Prostate gland (tissue), 2 donors: ENCODE results near the gene HEG1. TPM values are rescaled to one million over a fixed set of nuclear protein-coding genes. Genes with fewer than 3 reads are reported as not detected.

ENCODE experiments used
- DNase-seq: peaks from one replicate; pipeline ENCODE4 v3.0.0-alpha.2; 2019; ENCODE audit warnings: low spot score
- H3K27ac ChIP-seq, 2 donors: fragments of 200-600 bp; sonication (generic); 2 replicates each; pipeline ENCODE4 v1.5.1; 2017 to 2019
- H3K27me3 ChIP-seq: fragments of 200-600 bp; sonication (generic); replicated peaks from 2 replicates; pipeline ENCODE4 v1.5.1; 2019; ENCODE audit not compliant: insufficient read depth
- H3K36me3 ChIP-seq, 2 donors: fragments of 200-600 bp; sonication (generic); 1 replicate in 1 of 2; 2 replicates in 1 of 2; pipeline versions ENCODE4 v1.5.1 to v1.8.1; 2017 to 2019
- H3K4me1 ChIP-seq: fragments of 200-600 bp; sonication (generic); replicated peaks from 2 replicates; pipeline ENCODE4 v1.5.1; 2019
- H3K4me3 ChIP-seq, 2 donors: fragments of 200-600 bp; sonication (generic); 2 replicates each; pipeline ENCODE4 v1.5.1; 2017 to 2019
- H3K9me3 ChIP-seq: fragments of 200-600 bp; sonication (generic); 2 replicates; pipeline ENCODE4 v1.5.1; 2017
- CTCF ChIP-seq, 4 experiments: fragments of 200-600 bp in 2 of 4; fragments of 450-650 bp in 2 of 4; sonication (generic) in 2 of 4; IDR thresholded peaks; 1 replicate in 3 of 4; 2 replicates in 1 of 4; pipeline ENCODE4 v1.5.1; 2016 to 2019; ENCODE audit warnings: antibody characterized with exemption in 4 of 4, mild to moderate bottlenecking in 2 of 4, moderate library complexity in 2 of 4
- POLR2A ChIP-seq: fragments of 450-650 bp; IDR thresholded peaks from one replicate; pipeline ENCODE4 v1.6.1; 2016; ENCODE audit warnings: antibody characterized with exemption, mild to moderate bottlenecking
- POLR2AphosphoS5 ChIP-seq: sonication (generic); formaldehyde crosslinking; IDR thresholded peaks from one replicate; pipeline ENCODE4 v1.6.1; 2017; ENCODE audit warnings: antibody characterized with exemption
- WGBS: methylation state at CpG from one replicate; pipeline ENCODE4 v1.1.5; 2018; 5-methylcytosine and 5-hydroxymethylcytosine counted together
- intact Hi-C: fragments of 100-400 bp; cut with DNase I; formaldehyde crosslinking; loops from one replicate; pipeline ENCODE4 v1.14.2; 2022
- total RNA-seq, 2 donors: library from RNA; depleted of rRNA; stranded (reverse); fragments of >200 nt; gene quantifications; one replicate each; pipeline ENCODE4 v1.1.0, GENCODE V29; 2016

The HEG1 gene
- total RNA-seq, 2 donors from 2014 or later, result 27.5 to 130 TPM

GRCh38 chr3:125010393-125010792 lies 45.4 kb downstream of the HEG1 start:
- Histone ChIP-seq H3K4me1 (no peaks in the 10 kb centered on the region), H3K9me3 (no peaks in the 10 kb centered on the region), H3K36me3 (peaks cover 7 to 14% of the 10 kb centered on the region in 2 donors), H3K27me3 (no peaks in the 10 kb centered on the region), H3K27ac (no peak overlapping the region), H3K4me3 (no peak overlapping the region)
- no peak for TF ChIP-seq POLR2A
- TF ChIP-seq POLR2AphosphoS5, result no peak
- TF ChIP-seq CTCF (IDR thresholded peaks at IDR 0.05), result no peak
- no peak for DNase-seq
- intact Hi-C loops, result no loop called here
- 75% methylated on average over 7 of the region's 7 CpGs for WGBS

- intact Hi-C loops, result no loop called here
- Histone ChIP-seq H3K27me3 (no peaks in the 10 kb centered on the region), H3K4me1 (no peaks in the 10 kb centered on the region), H3K4me3 (no peak overlapping the region), H3K36me3 (peaks cover 6 to 14% of the 10 kb centered on the region in 2 donors), H3K9me3 (no peaks in the 10 kb centered on the region), H3K27ac (no peak overlapping the region)
- DNase-seq, result no peak
- no peak for TF ChIP-seq CTCF (IDR thresholded peaks at IDR 0.05)
- TF ChIP-seq POLR2AphosphoS5, result no peak
- TF ChIP-seq POLR2A, result no peak
- WGBS, result 90% methylated on average over 4 of the region's 4 CpGs
These were observed 47.0 kb downstream of the HEG1 start for GRCh38 chr3:125008766-125009165.

- intact Hi-C loops, result no loop called here
- H3K4me3 ChIP-seq, result no peak overlapping the region
- H3K36me3 ChIP-seq, result peaks cover 0 to 3% of the 10 kb centered on the region in 2 donors
- H3K9me3 ChIP-seq, result no peaks in the 10 kb centered on the region
- H3K27ac ChIP-seq, result no peak overlapping the region
- TF ChIP-seq POLR2AphosphoS5 (no peak), POLR2A (no peak), CTCF (IDR thresholded peaks at IDR 0.05) (no peak)
- WGBS, result 33% methylated on average over 5 of the region's 5 CpGs
- DNase-seq, result no peak
- H3K27me3 ChIP-seq, result no peaks in the 10 kb centered on the region
- peaks cover 14% of the 10 kb centered on the region for H3K4me1 ChIP-seq
These were observed 49.5 kb downstream of the HEG1 start for GRCh38 chr3:125006291-125006731.

- H3K36me3 ChIP-seq, result peaks cover 0 to 3% of the 10 kb centered on the region in 2 donors
- intact Hi-C loops, result no loop called here
- no peaks in the 10 kb centered on the region for H3K27me3 ChIP-seq
- no peak for TF ChIP-seq CTCF (IDR thresholded peaks at IDR 0.05)
- TF ChIP-seq POLR2A, result no peak
- no peak for TF ChIP-seq POLR2AphosphoS5
- no peak overlapping the region for H3K27ac ChIP-seq
- no peak overlapping the region for H3K4me3 ChIP-seq
- peaks cover 14% of the 10 kb centered on the region for H3K4me1 ChIP-seq
- WGBS, result 97% methylated on average over 5 of the region's 5 CpGs
- no peaks in the 10 kb centered on the region for H3K9me3 ChIP-seq
- DNase-seq, result no peak
These were observed 50.1 kb downstream of the HEG1 start for GRCh38 chr3:125005676-125006075.

GRCh38 chr3:125005222-125005621 lies 50.6 kb downstream of the HEG1 start:
- Histone ChIP-seq H3K9me3 (no peaks in the 10 kb centered on the region), H3K4me1 (peaks cover 14% of the 10 kb centered on the region), H3K27ac (no peak overlapping the region), H3K4me3 (no peak overlapping the region), H3K36me3 (peaks cover 0 to 3% of the 10 kb centered on the region in 2 donors), H3K27me3 (no peaks in the 10 kb centered on the region)
- no peak for DNase-seq
- intact Hi-C loops, result no loop called here
- TF ChIP-seq POLR2A (no peak), POLR2AphosphoS5 (no peak), CTCF (IDR thresholded peaks at IDR 0.05) (no peak)
- WGBS, result 78% methylated on average over 4 of the region's 4 CpGs
